WTC11 (cell line): Measurements from ENCODE around the gene CORO2B. TPM values are rescaled to one million over a fixed set of nuclear protein-coding genes. Genes with fewer than 3 reads are reported as not detected.
"Not testable (repeated sequence)": the region's sequence is repeated elsewhere in the genome, so short reads cannot be mapped to it uniquely, and the experiment has no call there.

Experiments
- ATAC-seq: fragments of 200-7000 bp; cut with Tn5 transposase; 2 replicates; pipeline ENCODE4 v1.10.0; 2021; ENCODE audit warnings: mild to moderate bottlenecking, moderate library complexity
- CTCF ChIA-PET: fragments of 300-600 bp; sonication (Branson Sonifier 250); formaldehyde crosslinking; loops from one replicate; lab custom pipeline; 2021; ENCODE audit warnings: antibody characterized with exemption; lab: Charles Lee
- POLR2A ChIA-PET: fragments of 350-600 bp; sonication (Branson Sonifier 250); formaldehyde crosslinking; loops from one replicate; lab custom pipeline; 2021; ENCODE audit warnings: antibody characterized with exemption; lab: Charles Lee
- DNase-seq: peaks from one replicate; pipeline ENCODE4 v3.0.0; 2021; ENCODE audit warnings: low spot score
- H3K27ac Mint-ChIP-seq: 2 replicates; pipeline ENCODE4 v1.8.0; 2021; ENCODE audit warnings: mixed read lengths
- H3K27me3 Mint-ChIP-seq: 2 replicates; pipeline ENCODE4 v1.8.0; 2021; ENCODE audit warnings: low read depth, mild to moderate bottlenecking, moderate library complexity, mixed read lengths
- H3K36me3 Mint-ChIP-seq: 2 replicates; pipeline ENCODE4 v1.8.0; 2021; ENCODE audit warnings: mixed read lengths
- H3K4me1 Mint-ChIP-seq: 2 replicates; pipeline ENCODE4 v1.8.0; 2022; ENCODE audit warnings: mixed read lengths
- H3K4me3 Mint-ChIP-seq: 2 replicates; pipeline ENCODE4 v1.8.0; 2021; ENCODE audit warnings: mild to moderate bottlenecking, moderate library complexity, mixed read lengths
- H3K9me3 Mint-ChIP-seq: 2 replicates; pipeline ENCODE4 v1.8.0; 2021; ENCODE audit warnings: mixed read lengths
- ATF1 ChIP-seq: sonication (generic); formaldehyde crosslinking; IDR thresholded peaks from 2 replicates; pipeline ENCODE4 v1.8.1; 2023; ENCODE audit warnings: mild to moderate bottlenecking, moderate library complexity, missing genetic modification reagents
- GRHL2 ChIP-seq: fragments of 250-450 bp; sonication (Bioruptor Pico); IDR thresholded peaks from 2 replicates; pipeline ENCODE4 v1.8.0; 2022; ENCODE audit warnings: mild to moderate bottlenecking, moderate library complexity; ENCODE audit not compliant: insufficient replicate concordance, severe bottlenecking
- NFYB ChIP-seq: sonication (generic); formaldehyde crosslinking; conservative IDR thresholded peaks from 2 replicates; pipeline ENCODE4 v1.8.0; 2022; ENCODE audit warnings: low read depth, missing genetic modification reagents
- NR3C1 ChIP-seq: sonication (generic); formaldehyde crosslinking; conservative IDR thresholded peaks from 2 replicates; pipeline ENCODE4 v1.8.1; 2023; ENCODE audit warnings: low read depth, mild to moderate bottlenecking, missing genetic modification reagents
- PRRX2 ChIP-seq: fragments of 250-450 bp; sonication (Bioruptor Pico); IDR thresholded peaks from 2 replicates; pipeline ENCODE4 v1.8.0; 2021; ENCODE audit warnings: mild to moderate bottlenecking
- ZNF138 ChIP-seq: sonication (generic); formaldehyde crosslinking; conservative IDR thresholded peaks from 2 replicates; pipeline ENCODE4 v1.8.1; 2022; ENCODE audit warnings: mild to moderate bottlenecking, moderate library complexity, missing genetic modification reagents
- ZNF263 ChIP-seq: sonication (generic); formaldehyde crosslinking; IDR thresholded peaks from 2 replicates; pipeline ENCODE4 v1.8.1; 2022; ENCODE audit warnings: low read depth, mild to moderate bottlenecking, moderate library complexity, missing genetic modification reagents
- ZNF423 ChIP-seq: fragments of 250-450 bp; sonication (Bioruptor Pico); IDR thresholded peaks from 2 replicates; pipeline ENCODE4 v2.1.2; 2022; ENCODE audit warnings: mild to moderate bottlenecking, moderate library complexity
- total RNA-seq: library from RNA; stranded (reverse); gene quantifications from 3 replicates; pipeline ENCODE4 v1.2.3, GENCODE V29; 2021
- TF ChIP-seq, protein P1 (sequence below): sonication (generic); formaldehyde crosslinking; IDR thresholded peaks from 2 replicates; pipeline ENCODE4 v1.8.1; 2023; ENCODE audit warnings: mild to moderate bottlenecking, missing genetic modification reagents, borderline replicate concordance
- TF ChIP-seq, protein P2 (sequence below): sonication (generic); formaldehyde crosslinking; IDR thresholded peaks from 2 replicates; pipeline ENCODE4 v1.8.0; 2022; ENCODE audit warnings: mild to moderate bottlenecking, missing genetic modification reagents
- TF ChIP-seq, protein P3 (sequence below): fragments of 200-600 bp; IDR thresholded peaks from 2 replicates; pipeline ENCODE4 v1.8.0; 2022; ENCODE audit warnings: antibody characterized with exemption

CORO2B gene
- total RNA-seq, 1 experiment from 2014 or later, result 4.9 TPM

DNA sequence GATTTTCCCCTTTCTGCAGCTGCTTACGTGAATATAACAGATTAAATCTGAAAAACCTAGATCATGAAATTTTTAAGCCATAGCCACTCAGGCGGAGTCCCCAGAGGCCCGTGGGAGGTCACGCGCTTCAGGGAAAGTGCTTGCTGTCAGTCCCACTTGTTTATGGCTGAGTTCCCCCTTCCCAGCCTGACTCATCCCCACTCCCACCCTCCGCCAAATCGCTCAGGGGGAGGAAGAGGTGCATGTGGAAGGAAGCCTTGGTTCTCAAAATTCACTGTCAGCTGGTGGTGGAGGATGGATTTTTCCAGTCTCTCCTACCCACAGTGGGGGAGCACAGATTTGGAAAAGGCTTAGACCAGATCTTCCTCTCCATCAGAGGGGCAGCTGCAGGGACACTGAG is 67.4 kb downstream of the CORO2B start (continued):
- TF ChIP-seq, protein P1, sequence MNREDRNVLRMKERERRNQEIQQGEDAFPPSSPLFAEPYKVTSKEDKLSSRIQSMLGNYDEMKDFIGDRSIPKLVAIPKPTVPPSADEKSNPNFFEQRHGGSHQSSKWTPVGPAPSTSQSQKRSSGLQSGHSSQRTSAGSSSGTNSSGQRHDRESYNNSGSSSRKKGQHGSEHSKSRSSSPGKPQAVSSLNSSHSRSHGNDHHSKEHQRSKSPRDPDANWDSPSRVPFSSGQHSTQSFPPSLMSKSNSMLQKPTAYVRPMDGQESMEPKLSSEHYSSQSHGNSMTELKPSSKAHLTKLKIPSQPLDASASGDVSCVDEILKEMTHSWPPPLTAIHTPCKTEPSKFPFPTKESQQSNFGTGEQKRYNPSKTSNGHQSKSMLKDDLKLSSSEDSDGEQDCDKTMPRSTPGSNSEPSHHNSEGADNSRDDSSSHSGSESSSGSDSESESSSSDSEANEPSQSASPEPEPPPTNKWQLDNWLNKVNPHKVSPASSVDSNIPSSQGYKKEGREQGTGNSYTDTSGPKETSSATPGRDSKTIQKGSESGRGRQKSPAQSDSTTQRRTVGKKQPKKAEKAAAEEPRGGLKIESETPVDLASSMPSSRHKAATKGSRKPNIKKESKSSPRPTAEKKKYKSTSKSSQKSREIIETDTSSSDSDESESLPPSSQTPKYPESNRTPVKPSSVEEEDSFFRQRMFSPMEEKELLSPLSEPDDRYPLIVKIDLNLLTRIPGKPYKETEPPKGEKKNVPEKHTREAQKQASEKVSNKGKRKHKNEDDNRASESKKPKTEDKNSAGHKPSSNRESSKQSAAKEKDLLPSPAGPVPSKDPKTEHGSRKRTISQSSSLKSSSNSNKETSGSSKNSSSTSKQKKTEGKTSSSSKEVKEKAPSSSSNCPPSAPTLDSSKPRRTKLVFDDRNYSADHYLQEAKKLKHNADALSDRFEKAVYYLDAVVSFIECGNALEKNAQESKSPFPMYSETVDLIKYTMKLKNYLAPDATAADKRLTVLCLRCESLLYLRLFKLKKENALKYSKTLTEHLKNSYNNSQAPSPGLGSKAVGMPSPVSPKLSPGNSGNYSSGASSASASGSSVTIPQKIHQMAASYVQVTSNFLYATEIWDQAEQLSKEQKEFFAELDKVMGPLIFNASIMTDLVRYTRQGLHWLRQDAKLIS (CRISPR knock-in tag), result no peak

DNA sequence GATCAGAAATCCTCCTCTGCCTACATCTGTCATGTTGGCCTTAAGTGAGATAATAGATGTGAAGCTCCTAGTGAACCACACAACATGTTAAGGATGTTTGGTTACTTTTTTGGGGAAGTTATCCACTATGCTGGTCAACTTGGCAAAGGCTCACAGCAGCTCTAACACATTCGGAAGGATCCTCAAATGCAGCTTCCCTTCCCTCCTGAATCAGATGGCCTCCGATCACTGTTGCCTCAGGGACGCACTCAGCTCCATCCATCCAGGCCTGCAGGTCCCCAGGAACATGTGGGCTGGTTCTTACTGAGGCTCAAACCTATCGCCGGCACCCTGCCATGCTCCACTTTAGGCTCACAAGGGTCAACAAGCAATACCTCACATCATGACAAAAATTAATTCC is 67.9 kb downstream of the CORO2B start:
- H3K4me1 Mint-ChIP-seq, result peaks cover 25% of the 10 kb centered on the region
- H3K36me3 Mint-ChIP-seq, result no peaks in the 10 kb centered on the region
- no peak for TF ChIP-seq ZNF138 (CRISPR knock-in tag)
- no peak for TF ChIP-seq NFYB (CRISPR knock-in tag)
- TF ChIP-seq ATF1 (CRISPR knock-in tag), result no peak
- TF ChIP-seq, protein P1 (CRISPR knock-in tag), result no peak
- TF ChIP-seq, protein P2, sequence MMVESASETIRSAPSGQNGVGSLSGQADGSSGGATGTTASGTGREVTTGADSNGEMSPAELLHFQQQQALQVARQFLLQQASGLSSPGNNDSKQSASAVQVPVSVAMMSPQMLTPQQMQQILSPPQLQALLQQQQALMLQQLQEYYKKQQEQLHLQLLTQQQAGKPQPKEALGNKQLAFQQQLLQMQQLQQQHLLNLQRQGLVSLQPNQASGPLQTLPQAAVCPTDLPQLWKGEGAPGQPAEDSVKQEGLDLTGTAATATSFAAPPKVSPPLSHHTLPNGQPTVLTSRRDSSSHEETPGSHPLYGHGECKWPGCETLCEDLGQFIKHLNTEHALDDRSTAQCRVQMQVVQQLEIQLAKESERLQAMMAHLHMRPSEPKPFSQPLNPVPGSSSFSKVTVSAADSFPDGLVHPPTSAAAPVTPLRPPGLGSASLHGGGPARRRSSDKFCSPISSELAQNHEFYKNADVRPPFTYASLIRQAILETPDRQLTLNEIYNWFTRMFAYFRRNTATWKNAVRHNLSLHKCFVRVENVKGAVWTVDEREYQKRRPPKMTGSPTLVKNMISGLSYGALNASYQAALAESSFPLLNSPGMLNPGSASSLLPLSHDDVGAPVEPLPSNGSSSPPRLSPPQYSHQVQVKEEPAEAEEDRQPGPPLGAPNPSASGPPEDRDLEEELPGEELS (CRISPR knock-in tag), result no peak
- no peak for TF ChIP-seq ZNF263 (CRISPR knock-in tag)
- no peak for TF ChIP-seq GRHL2 (CRISPR knock-in tag)
- TF ChIP-seq, protein P3, sequence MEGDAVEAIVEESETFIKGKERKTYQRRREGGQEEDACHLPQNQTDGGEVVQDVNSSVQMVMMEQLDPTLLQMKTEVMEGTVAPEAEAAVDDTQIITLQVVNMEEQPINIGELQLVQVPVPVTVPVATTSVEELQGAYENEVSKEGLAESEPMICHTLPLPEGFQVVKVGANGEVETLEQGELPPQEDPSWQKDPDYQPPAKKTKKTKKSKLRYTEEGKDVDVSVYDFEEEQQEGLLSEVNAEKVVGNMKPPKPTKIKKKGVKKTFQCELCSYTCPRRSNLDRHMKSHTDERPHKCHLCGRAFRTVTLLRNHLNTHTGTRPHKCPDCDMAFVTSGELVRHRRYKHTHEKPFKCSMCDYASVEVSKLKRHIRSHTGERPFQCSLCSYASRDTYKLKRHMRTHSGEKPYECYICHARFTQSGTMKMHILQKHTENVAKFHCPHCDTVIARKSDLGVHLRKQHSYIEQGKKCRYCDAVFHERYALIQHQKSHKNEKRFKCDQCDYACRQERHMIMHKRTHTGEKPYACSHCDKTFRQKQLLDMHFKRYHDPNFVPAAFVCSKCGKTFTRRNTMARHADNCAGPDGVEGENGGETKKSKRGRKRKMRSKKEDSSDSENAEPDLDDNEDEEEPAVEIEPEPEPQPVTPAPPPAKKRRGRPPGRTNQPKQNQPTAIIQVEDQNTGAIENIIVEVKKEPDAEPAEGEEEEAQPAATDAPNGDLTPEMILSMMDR, result no peak
- no peak for TF ChIP-seq PRRX2 (CRISPR knock-in tag)
- no peak for TF ChIP-seq ZNF423 (CRISPR knock-in tag)
- TF ChIP-seq NR3C1 (CRISPR knock-in tag), result no peak
- no peaks in the 10 kb centered on the region for H3K9me3 Mint-ChIP-seq
- no peaks in the 10 kb centered on the region for H3K27me3 Mint-ChIP-seq
- DNase-seq, result no peak
- no peak for ATAC-seq
- CTCF ChIA-PET, result interaction anchor here (0.7 to 2.2 kb wide), 6 partner anchors 15 to 385 kb away, joined by 3 to 9 read pairs (median 5); no protein-coding TSS in a partner anchor
- no peak overlapping the region for H3K27ac Mint-ChIP-seq
- no peak overlapping the region for H3K4me3 Mint-ChIP-seq
- POLR2A ChIA-PET, result no interaction called here

DNA sequence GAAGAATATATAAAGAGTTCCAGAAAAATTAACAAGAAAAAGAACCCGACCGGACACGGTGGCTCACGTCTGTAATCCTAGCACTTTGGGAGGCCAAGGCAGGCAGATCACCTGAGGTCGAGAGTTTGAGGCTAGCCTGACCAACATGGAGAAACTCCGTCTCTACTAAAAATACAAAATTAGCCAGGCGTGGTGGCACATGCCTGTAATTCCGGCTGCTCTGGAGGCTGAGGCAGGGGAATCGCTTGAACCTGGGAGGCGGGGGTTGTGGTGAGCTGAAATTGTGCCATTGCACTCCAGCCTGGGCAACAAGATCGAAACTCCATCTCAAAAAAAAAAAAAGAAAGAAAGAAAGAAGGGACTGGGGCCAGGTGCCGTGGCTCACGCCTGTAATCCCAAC is 68.6 kb downstream of the CORO2B start:
- not testable (repeated sequence) for H3K36me3 Mint-ChIP-seq, ATAC-seq, DNase-seq, H3K9me3 Mint-ChIP-seq, H3K4me3 Mint-ChIP-seq, H3K27me3 Mint-ChIP-seq, H3K27ac Mint-ChIP-seq
- POLR2A ChIA-PET, result interaction anchor here (0.6 kb wide), 1 partner anchor 10 kb away, joined by 3 read pairs; no protein-coding TSS in a partner anchor
- CTCF ChIA-PET, result interaction anchor here (0.7 to 2.0 kb wide), 7 partner anchors 11 to 1736 kb away, joined by 3 to 13 read pairs (median 4); no protein-coding TSS in a partner anchor
- H3K4me1 Mint-ChIP-seq, result peaks cover 28% of the 10 kb centered on the region
